Measurements from ENCODE around the gene RAB8B.
A peak's percentile ranks its signal among the peaks of the same experiment; 100 is the strongest.

The RAB8B gene

GRCh38 chr15:63165166-63165859 is 24.1 kb upstream of the RAB8B start:
- no peaks in the 10 kb centered on the region for H3K9me3 ChIP-seq (ENCODE audit: control extremely low read depth in 1 of 5, control insufficient read depth in 4 of 5, insufficient read depth in 2 of 5, low read depth in 1 of 5, low read length in 4 of 5)
- no peaks in the 10 kb centered on the region for H3K36me3 ChIP-seq (ENCODE audit: control insufficient read depth in 4 of 4, insufficient read depth in 4 of 4, low read length in 3 of 4)
- no peak overlapping the region for H3K4me3 ChIP-seq (ENCODE audit: control insufficient read depth in 1 of 7, extremely low read depth in 1 of 7, insufficient read depth in 4 of 7, low read depth in 2 of 7, low read length in 6 of 7)
- no peak for DNase-seq
- ChIA-PET CTCF (interaction anchor here (0.9 to 2.5 kb wide), 6 partner anchors 10 to 434 kb away, joined by 3 to 12 read pairs (median 4); no protein-coding TSS in a partner anchor), POLR2A (no interaction called here)
- 94% methylated on average over 2 of the region's 6 CpGs for WGBS (ENCODE audit: insufficient coverage)
- H3K4me1 ChIP-seq (ENCODE audit: control extremely low read depth in 1 of 4, control insufficient read depth in 4 of 4, insufficient read depth in 4 of 4, low read length in 3 of 4): peaks cover 0 to 2% (median 0%) of the 10 kb centered on the region in 4 experiments
- H3K27ac ChIP-seq (ENCODE audit: insufficient read depth in 1 of 2, low read depth in 1 of 2, low read length in 2 of 2, poor library complexity in 1 of 2, severe bottlenecking in 2 of 2): no peak overlapping the region
- no peaks in the 10 kb centered on the region for H3K27me3 ChIP-seq (replicated peaks in 2 of 5; ENCODE audit: control insufficient read depth in 4 of 5, insufficient read depth in 5 of 5, low read length in 4 of 5)

DNA sequence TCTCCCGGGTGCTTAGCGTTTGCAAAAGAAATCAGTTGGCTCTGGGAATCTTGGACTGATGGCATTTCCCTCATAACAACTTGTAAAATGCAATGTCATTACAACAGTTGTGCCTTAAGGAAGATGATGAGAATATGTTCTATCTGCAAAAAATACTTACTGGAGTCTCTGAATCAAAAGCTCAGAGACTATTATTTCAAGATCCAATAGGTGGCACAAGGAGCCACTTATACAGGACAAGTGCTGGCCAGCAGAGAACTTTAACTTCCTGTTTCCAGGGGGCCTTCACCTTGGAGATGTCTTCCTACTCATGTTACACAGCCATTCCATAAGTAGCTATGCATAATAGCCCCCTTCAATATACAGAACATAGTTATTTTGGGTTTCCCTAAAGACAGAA is 23.2 kb upstream of the RAB8B start:
- H3K36me3 ChIP-seq (ENCODE audit: control insufficient read depth in 4 of 4, insufficient read depth in 4 of 4, low read length in 3 of 4): no peaks in the 10 kb centered on the region
- no peak overlapping the region for H3K4me3 ChIP-seq (ENCODE audit: control insufficient read depth in 1 of 7, extremely low read depth in 1 of 7, insufficient read depth in 4 of 7, low read depth in 2 of 7, low read length in 6 of 7)
- DNase-seq: peak in 2 of 3 donors; percentile 54 to 62
- H3K4me1 ChIP-seq (ENCODE audit: control extremely low read depth in 1 of 4, control insufficient read depth in 4 of 4, insufficient read depth in 4 of 4, low read length in 3 of 4): peaks cover 0 to 2% (median 0%) of the 10 kb centered on the region in 4 experiments
- no peak overlapping the region for H3K27ac ChIP-seq (ENCODE audit: insufficient read depth in 1 of 2, low read depth in 1 of 2, low read length in 2 of 2, poor library complexity in 1 of 2, severe bottlenecking in 2 of 2)
- H3K9me3 ChIP-seq (ENCODE audit: control extremely low read depth in 1 of 5, control insufficient read depth in 4 of 5, insufficient read depth in 2 of 5, low read depth in 1 of 5, low read length in 4 of 5): no peaks in the 10 kb centered on the region
- ChIA-PET POLR2A (interaction anchor here (0.6 kb wide), 1 partner anchor 62 kb away, joined by 3 read pairs; no protein-coding TSS in a partner anchor), CTCF (interaction anchor here (0.6 to 2.5 kb wide), 14 partner anchors 9 to 433 kb away, joined by 3 to 12 read pairs (median 4); no protein-coding TSS in a partner anchor)
- whole genome bisulfite sequencing (ENCODE audit: insufficient coverage): 90% methylated on average over 2 of the region's 2 CpGs
- no peaks in the 10 kb centered on the region for H3K27me3 ChIP-seq (replicated peaks in 2 of 5; ENCODE audit: control insufficient read depth in 4 of 5, insufficient read depth in 5 of 5, low read length in 4 of 5)

- H3K9me3 ChIP-seq (ENCODE audit: control extremely low read depth in 1 of 5, control insufficient read depth in 4 of 5, insufficient read depth in 2 of 5, low read depth in 1 of 5, low read length in 4 of 5): no peaks in the 10 kb centered on the region
- DNase-seq: no peak
- ChIA-PET POLR2A (no interaction called here), CTCF (interaction anchor here (0.9 kb wide), 1 partner anchor 10 kb away, joined by 3 read pairs; no protein-coding TSS in a partner anchor)
- 94% methylated on average over 2 of the region's 2 CpGs for WGBS (ENCODE audit: insufficient coverage)
- no peak overlapping the region for H3K4me3 ChIP-seq (ENCODE audit: control insufficient read depth in 1 of 7, extremely low read depth in 1 of 7, insufficient read depth in 4 of 7, low read depth in 2 of 7, low read length in 6 of 7)
- no peaks in the 10 kb centered on the region for H3K36me3 ChIP-seq (ENCODE audit: control insufficient read depth in 4 of 4, insufficient read depth in 4 of 4, low read length in 3 of 4)
- no peak overlapping the region for H3K27ac ChIP-seq (ENCODE audit: insufficient read depth in 1 of 2, low read depth in 1 of 2, low read length in 2 of 2, poor library complexity in 1 of 2, severe bottlenecking in 2 of 2)
- peaks cover 0 to 2% (median 0%) of the 10 kb centered on the region in 4 experiments for H3K4me1 ChIP-seq (ENCODE audit: control extremely low read depth in 1 of 4, control insufficient read depth in 4 of 4, insufficient read depth in 4 of 4, low read length in 3 of 4)
- H3K27me3 ChIP-seq (replicated peaks in 2 of 5; ENCODE audit: control insufficient read depth in 4 of 5, insufficient read depth in 5 of 5, low read length in 4 of 5): no peaks in the 10 kb centered on the region
These were observed 19.6 kb upstream of the RAB8B start for GRCh38 chr15:63169788-63170187.

DNA sequence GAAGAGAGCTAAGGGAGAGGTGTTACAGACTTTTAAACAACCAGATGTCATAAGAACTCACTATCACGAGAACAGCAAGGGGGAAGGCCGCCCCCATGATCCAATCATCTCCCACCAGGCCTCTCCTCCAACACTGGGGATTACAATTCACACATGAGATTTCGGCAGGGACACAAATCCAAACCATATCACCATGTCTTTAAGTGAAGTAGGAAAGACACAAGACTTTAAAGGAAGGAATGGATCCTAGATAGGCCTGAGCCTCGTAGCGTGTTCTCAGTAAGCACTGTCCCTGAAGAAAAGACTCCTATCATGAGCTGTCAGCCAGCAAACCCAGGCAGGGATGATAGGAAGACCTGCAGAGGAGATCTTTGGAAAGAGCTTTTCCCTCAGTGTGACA is 17.0 kb upstream of the RAB8B start:
- POLR2A ChIA-PET: no interaction called here
- CTCF ChIA-PET: interaction anchor here (1.2 to 2.1 kb wide), 2 partner anchors 15 to 88 kb away, joined by 3 to 7 read pairs; no protein-coding TSS in a partner anchor
- Histone ChIP-seq H3K36me3 (ENCODE audit: control insufficient read depth in 4 of 4, insufficient read depth in 4 of 4, low read length in 3 of 4) (no peaks in the 10 kb centered on the region), H3K27ac (ENCODE audit: insufficient read depth in 1 of 2, low read depth in 1 of 2, low read length in 2 of 2, poor library complexity in 1 of 2, severe bottlenecking in 2 of 2) (no peak overlapping the region), H3K4me3 (ENCODE audit: control insufficient read depth in 1 of 7, extremely low read depth in 1 of 7, insufficient read depth in 4 of 7, low read depth in 2 of 7, low read length in 6 of 7) (no peak overlapping the region), H3K27me3 (replicated peaks in 2 of 5; ENCODE audit: control insufficient read depth in 4 of 5, insufficient read depth in 5 of 5, low read length in 4 of 5) (no peaks in the 10 kb centered on the region), H3K9me3 (ENCODE audit: control extremely low read depth in 1 of 5, control insufficient read depth in 4 of 5, insufficient read depth in 2 of 5, low read depth in 1 of 5, low read length in 4 of 5) (no peaks in the 10 kb centered on the region), H3K4me1 (ENCODE audit: control extremely low read depth in 1 of 4, control insufficient read depth in 4 of 4, insufficient read depth in 4 of 4, low read length in 3 of 4) (no peaks in the 10 kb centered on the region)
- DNase-seq: no peak
- 100% methylated on average over 2 of the region's 5 CpGs for WGBS (ENCODE audit: insufficient coverage)

GRCh38 chr15:63172851-63173451 is 16.5 kb upstream of the RAB8B start:
- no peaks in the 10 kb centered on the region for H3K36me3 ChIP-seq (ENCODE audit: control insufficient read depth in 4 of 4, insufficient read depth in 4 of 4, low read length in 3 of 4)
- H3K27ac ChIP-seq (ENCODE audit: insufficient read depth in 1 of 2, low read depth in 1 of 2, low read length in 2 of 2, poor library complexity in 1 of 2, severe bottlenecking in 2 of 2): no peak overlapping the region
- ChIA-PET CTCF (interaction anchor here (1.2 to 2.1 kb wide), 2 partner anchors 15 to 87 kb away, joined by 3 to 7 read pairs; no protein-coding TSS in a partner anchor), POLR2A (no interaction called here)
- H3K4me1 ChIP-seq (ENCODE audit: control extremely low read depth in 1 of 4, control insufficient read depth in 4 of 4, insufficient read depth in 4 of 4, low read length in 3 of 4): no peaks in the 10 kb centered on the region
- WGBS (ENCODE audit: insufficient coverage): 100% methylated on average over 3 of the region's 3 CpGs
- no peaks in the 10 kb centered on the region for H3K9me3 ChIP-seq (ENCODE audit: control extremely low read depth in 1 of 5, control insufficient read depth in 4 of 5, insufficient read depth in 2 of 5, low read depth in 1 of 5, low read length in 4 of 5)
- no peaks in the 10 kb centered on the region for H3K27me3 ChIP-seq (replicated peaks in 2 of 5; ENCODE audit: control insufficient read depth in 4 of 5, insufficient read depth in 5 of 5, low read length in 4 of 5)
- H3K4me3 ChIP-seq (ENCODE audit: control insufficient read depth in 1 of 7, extremely low read depth in 1 of 7, insufficient read depth in 4 of 7, low read depth in 2 of 7, low read length in 6 of 7): no peak overlapping the region
- DNase-seq: no peak

DNA sequence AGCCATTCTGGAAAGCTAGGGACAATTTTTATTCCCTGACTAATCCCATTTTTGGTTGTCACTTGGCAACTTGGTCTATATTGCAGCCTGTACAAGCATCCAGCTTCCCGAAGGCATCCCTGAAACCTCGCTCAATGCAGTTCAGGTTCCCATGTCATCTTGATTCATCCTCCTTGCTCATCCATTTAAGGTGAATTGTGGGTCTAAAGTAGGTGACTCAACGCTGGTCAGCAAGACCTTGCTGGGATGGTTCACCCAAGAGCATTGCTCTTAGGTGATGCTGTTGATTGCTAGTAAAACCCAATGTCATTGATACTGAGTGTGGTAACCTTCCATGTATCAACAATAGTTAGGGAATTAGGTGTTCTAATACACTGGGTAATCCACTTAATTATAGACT is 13.1 kb upstream of the RAB8B start:
- no peaks in the 10 kb centered on the region for H3K27me3 ChIP-seq (replicated peaks in 2 of 5; ENCODE audit: control insufficient read depth in 4 of 5, insufficient read depth in 5 of 5, low read length in 4 of 5)
- DNase-seq: no peak
- no peak overlapping the region for H3K27ac ChIP-seq (ENCODE audit: insufficient read depth in 1 of 2, low read depth in 1 of 2, low read length in 2 of 2, poor library complexity in 1 of 2, severe bottlenecking in 2 of 2)
- POLR2A ChIA-PET: no interaction called here
- H3K9me3 ChIP-seq (ENCODE audit: control extremely low read depth in 1 of 5, control insufficient read depth in 4 of 5, insufficient read depth in 2 of 5, low read depth in 1 of 5, low read length in 4 of 5): no peaks in the 10 kb centered on the region
- H3K4me3 ChIP-seq (ENCODE audit: control insufficient read depth in 1 of 7, extremely low read depth in 1 of 7, insufficient read depth in 4 of 7, low read depth in 2 of 7, low read length in 6 of 7): no peak overlapping the region
- no peaks in the 10 kb centered on the region for H3K4me1 ChIP-seq (ENCODE audit: control extremely low read depth in 1 of 4, control insufficient read depth in 4 of 4, insufficient read depth in 4 of 4, low read length in 3 of 4)
- 100% methylated on average over 1 of the region's 3 CpGs for WGBS (ENCODE audit: insufficient coverage)
- CTCF ChIA-PET: interaction anchor here (1.0 kb wide), 1 partner anchor 8 kb away, joined by 3 read pairs; no protein-coding TSS in a partner anchor
- no peaks in the 10 kb centered on the region for H3K36me3 ChIP-seq (ENCODE audit: control insufficient read depth in 4 of 4, insufficient read depth in 4 of 4, low read length in 3 of 4)

DNA sequence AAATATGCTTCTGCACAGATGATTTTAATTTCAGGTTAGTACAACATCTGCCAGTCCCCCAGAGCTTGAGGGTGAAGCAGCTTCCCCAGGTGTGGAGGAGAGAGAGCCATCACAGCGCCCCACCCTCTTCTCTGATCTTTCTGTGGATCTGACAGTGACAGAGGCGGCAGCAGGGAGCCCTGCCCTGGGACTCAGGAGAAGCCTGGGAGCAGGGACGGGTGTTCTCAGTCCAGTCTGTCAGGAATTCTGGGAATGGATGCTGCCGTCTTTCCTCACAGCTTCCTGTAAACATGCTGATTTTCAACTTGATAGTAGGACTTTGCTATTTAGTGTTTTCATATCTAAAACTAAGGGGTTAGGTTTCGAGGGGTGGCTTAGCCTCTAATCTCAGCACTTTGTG is 11.4 kb upstream of the RAB8B start:
- ChIA-PET POLR2A (no interaction called here), CTCF (interaction anchor here (0.9 kb wide), 1 partner anchor 24 kb away, joined by 3 read pairs; no protein-coding TSS in a partner anchor)
- no peak for DNase-seq
- Histone ChIP-seq H3K27ac (ENCODE audit: insufficient read depth in 1 of 2, low read depth in 1 of 2, low read length in 2 of 2, poor library complexity in 1 of 2, severe bottlenecking in 2 of 2) (no peak overlapping the region), H3K4me3 (ENCODE audit: control insufficient read depth in 1 of 7, extremely low read depth in 1 of 7, insufficient read depth in 4 of 7, low read depth in 2 of 7, low read length in 6 of 7) (no peak overlapping the region), H3K4me1 (ENCODE audit: control extremely low read depth in 1 of 4, control insufficient read depth in 4 of 4, insufficient read depth in 4 of 4, low read length in 3 of 4) (no peaks in the 10 kb centered on the region), H3K9me3 (ENCODE audit: control extremely low read depth in 1 of 5, control insufficient read depth in 4 of 5, insufficient read depth in 2 of 5, low read depth in 1 of 5, low read length in 4 of 5) (no peaks in the 10 kb centered on the region), H3K36me3 (ENCODE audit: control insufficient read depth in 4 of 4, insufficient read depth in 4 of 4, low read length in 3 of 4) (no peaks in the 10 kb centered on the region), H3K27me3 (replicated peaks in 2 of 5; ENCODE audit: control insufficient read depth in 4 of 5, insufficient read depth in 5 of 5, low read length in 4 of 5) (no peaks in the 10 kb centered on the region)
- WGBS (ENCODE audit: insufficient coverage): 96% methylated on average over 3 of the region's 5 CpGs
